K562 (cell line): ENCODE results near the gene ANXA4. TPM values are rescaled to one million over a fixed set of nuclear protein-coding genes. Genes with fewer than 3 reads are reported as not detected.

Source experiments
- ATAC-seq: fragments of 200-7000 bp; cut with Tn5 transposase; 3 replicates; pipeline ENCODE4 v1.9.1; 2020; ENCODE audit warnings: moderate library complexity
- BruUV-seq: library from RNA; stranded (reverse); fragments of 400-500 nt; replicated peaks from 2 replicates; lab custom pipeline; 2021; lab: Mats Ljungman, UMichigan
- CTCF ChIA-PET: fragments of 300-600 bp; formaldehyde crosslinking; extraction: SDS; loops from one replicate; lab custom pipeline; 2021; ENCODE audit warnings: low intra/inter-chr PET ratio; lab: Yijun Ruan, JAX
- POLR2A ChIA-PET: fragments of 300-600, 350-650 bp; sonication (Branson Sonifier 250); formaldehyde crosslinking; extraction: SDS; loops from one replicate; lab custom pipeline; 2021; ENCODE audit warnings: antibody characterized with exemption, inconsistent platforms; lab: Yijun Ruan, JAX
- DNase-seq, 4 experiments: peaks; one replicate each; pipeline versions ENCODE4 v3.0.0 to v3.0.0-alpha.2; 2011 to 2018; ENCODE audit warnings: low spot score in 3 of 4, mixed read lengths in 3 of 4; ENCODE audit errors: extremely low read depth in 1 of 4
- FAIRE-seq: peaks from 2 replicates; lab custom pipeline; 2011; peaks lifted over from hg19 to GRCh38; lab: Jason Lieb, UNC
- H2AFZ ChIP-seq: 2 replicates; pipeline ENCODE4 v1.6.0; 2011; ENCODE audit warnings: low read depth, low read length, control low read depth, inconsistent platforms
- H3K27ac ChIP-seq: fragments of 200-600 bp; 3 replicates; pipeline ENCODE4 v1.8.0; 2011; ENCODE audit warnings: low read depth, mild to moderate bottlenecking, control low read depth, inconsistent platforms, low read length, moderate library complexity, mixed read lengths; ENCODE audit errors: extremely low read depth
- H3K27me3 ChIP-seq, 2 experiments: fragments of 300-600 bp in 1 of 2; 2 replicates in 1 of 2; 3 replicates in 1 of 2; pipeline versions ENCODE4 v1.6.0 to v1.8.0; 2011; ENCODE audit warnings: inconsistent platforms in 2 of 2, low read length in 2 of 2, mild to moderate bottlenecking in 1 of 2, mixed read lengths in 1 of 2, moderate library complexity in 1 of 2; ENCODE audit not compliant: control insufficient read depth in 2 of 2, insufficient read depth in 2 of 2
- H3K36me3 ChIP-seq: fragments of 300-600 bp; 3 replicates; pipeline ENCODE4 v1.8.0; 2011; ENCODE audit warnings: mild to moderate bottlenecking, low read length, inconsistent platforms; ENCODE audit not compliant: control insufficient read depth, insufficient read depth
- H3K4me1 ChIP-seq, 2 experiments: fragments of 200-600 bp in 1 of 2; replicated peaks in 1 of 2; 2 replicates in 1 of 2; 3 replicates in 1 of 2; pipeline versions ENCODE4 v1.5.1 to v1.8.0; 2011; ENCODE audit warnings: inconsistent platforms in 2 of 2, low read length in 2 of 2, mild to moderate bottlenecking in 1 of 2, mixed read lengths in 1 of 2, moderate library complexity in 1 of 2; ENCODE audit not compliant: control insufficient read depth in 2 of 2, insufficient read depth in 2 of 2
- H3K4me2 ChIP-seq: 2 replicates; pipeline ENCODE4 v1.6.1; 2011; ENCODE audit warnings: low read length, control low read depth, inconsistent platforms, mixed read lengths; ENCODE audit not compliant: insufficient read depth
- H3K4me3 ChIP-seq: fragments of 200-600 bp; sonication (generic), shearing (Covaris generic); 2 replicates; pipeline ENCODE4 v1.5.1; 2016; ENCODE audit warnings: control low read depth, inconsistent platforms
- H3K79me2 ChIP-seq: fragments of 200-600 bp; 3 replicates; pipeline ENCODE4 v1.8.0; 2011; ENCODE audit warnings: low read length, inconsistent platforms; ENCODE audit not compliant: control insufficient read depth, insufficient read depth
- H3K9ac ChIP-seq, 2 experiments: 2 replicates each; pipeline versions ENCODE4 v1.6.0 to v1.6.1; 2011; ENCODE audit warnings: low read depth in 2 of 2, low read length in 2 of 2, control low read depth in 1 of 2, inconsistent platforms in 1 of 2, mild to moderate bottlenecking in 1 of 2, mixed read lengths in 1 of 2; ENCODE audit not compliant: insufficient read depth in 1 of 2
- H3K9me1 ChIP-seq: one replicate; pipeline ENCODE4 v1.6.0; 2011; ENCODE audit warnings: inconsistent platforms, mild to moderate bottlenecking, low read length, moderate library complexity; ENCODE audit not compliant: control insufficient read depth, insufficient read depth
- H3K9me3 ChIP-seq: replicated peaks from 2 replicates; pipeline ENCODE4 v1.5.1; 2011; ENCODE audit warnings: low read depth, low read length, inconsistent platforms; ENCODE audit not compliant: control insufficient read depth, insufficient read depth
- H4K20me1 ChIP-seq: replicated peaks from 2 replicates; pipeline ENCODE4 v1.6.1; 2011; ENCODE audit warnings: low read length, inconsistent platforms, mixed read lengths; ENCODE audit not compliant: control insufficient read depth, insufficient read depth
- CREM ChIP-seq: IDR thresholded peaks from 2 replicates; pipeline ENCODE4 v1.6.1; 2014; ENCODE audit warnings: antibody characterized with exemption, low read depth
- NFATC3 ChIP-seq: fragments of 450-650 bp; IDR thresholded peaks from 2 replicates; pipeline ENCODE4 v1.6.1; 2017; ENCODE audit warnings: mild to moderate bottlenecking
- RCOR1 ChIP-seq, 2 experiments: IDR thresholded peaks; 2 replicates each; pipeline ENCODE4 v1.6.1; 2012; ENCODE audit warnings: low read depth in 2 of 2, low read length in 2 of 2, borderline replicate concordance in 1 of 2, improper control_type of control experiment in 1 of 2
- THRAP3 ChIP-seq: fragments of 450-650 bp; IDR thresholded peaks from 2 replicates; pipeline ENCODE4 v1.6.1; 2016; ENCODE audit warnings: mild to moderate bottlenecking, inconsistent platforms, borderline replicate concordance
- WGBS: fragments of 100-300 bp; shearing (Covaris generic); methylation state at CpG from one replicate; pipeline ENCODE4 v1.1.6; 2016; ENCODE audit warnings: low coverage, mixed read lengths; ENCODE audit not compliant: insufficient coverage; ENCODE audit errors: missing lambda C conversion rate; 5-methylcytosine and 5-hydroxymethylcytosine counted together
- in situ Hi-C: fragments of 300-500 bp; cut with MboI; formaldehyde crosslinking; loops from 4 replicates; pipeline ENCODE4 v1.15.0; 2018; ENCODE audit warnings: inconsistent platforms, mixed read lengths
- intact Hi-C: fragments of 100-400 bp; cut with micrococcal nuclease; formaldehyde crosslinking; loops from 2 replicates; pipeline ENCODE4 v1.14.2; 2022
- polyA plus RNA-seq, 8 experiments: library from polyadenylated mRNA; depleted of rRNA in 4 of 8; stranded (reverse) in 5 of 8; unstranded in 3 of 8; fragments of >200 nt; fragmentation: Nextera tagmentation in 2 of 8; fragmentation: Illumina TruSeq in 1 of 8; extraction: Ambion mirVana in 2 of 8; extraction: Trizol in 1 of 8; gene quantifications; 2 replicates each; pipeline versions ENCODE4 v1.2.1 to v1.2.3, GENCODE V29; 2011 to 2014; ENCODE audit warnings: inconsistent platforms in 1 of 8, missing spikeins in 1 of 8
- total RNA-seq, 7 experiments: library from RNA; depleted of rRNA in 6 of 7; stranded (reverse); fragments of >200 nt in 6 of 7; fragmentation: Illumina TruSeq in 2 of 7; extraction: Trizol in 2 of 7; gene quantifications; 2 replicates each; pipeline versions ENCODE4 v1.2.1 to v1.2.3, GENCODE V29; 2011 to 2021; ENCODE audit warnings: low replicate concordance in 1 of 7

The ANXA4 gene
- total and polyA plus RNA-seq, 9 of the 15 experiments (the other 6 are each of a cell fraction or from before 2014, with no cell fraction given): 3.4 to 13.6 (median 11.6) TPM

GRCh38 chr2:69714539-69715220, 27.3 kb upstream of the ANXA4 start (continued):
- peak in 1 of 2 experiments; percentile 23; a peak in 1 of 4 replicates for TF ChIP-seq RCOR1 (IDR thresholded peaks at IDR 0.05; ENCODE audit: borderline replicate concordance in 1 of 2, low read depth in 2 of 2, low read length in 2 of 2)
- TF ChIP-seq CREM: peak; percentile 45
- TF ChIP-seq THRAP3: peak; percentile 78; the same call in 1 of the 2 replicates

- Histone ChIP-seq H3K9me3 (no peaks in the 10 kb centered on the region), H3K9me1 (no peaks in the 10 kb centered on the region), H3K4me1 (peaks cover 0 to 8% of the 10 kb centered on the region in 2 experiments; a peak in 2 of 5 replicates), H3K9ac (no peak overlapping the region), H4K20me1 (no peaks in the 10 kb centered on the region), H3K27ac (no peak overlapping the region), H3K27me3 (no peaks in the 10 kb centered on the region), H3K4me2 (0 out of 2 replicates have a peak overlapping the region, but pooled peaks have one; percentile 27), H3K4me3 (no peak overlapping the region), H3K79me2 (no peaks in the 10 kb centered on the region), H3K36me3 (no peaks in the 10 kb centered on the region), H2AFZ (no peak overlapping the region)
- no peak for TF ChIP-seq NFATC3
- intact Hi-C loops: loop anchor here (2.0 to 10.0 kb wide), 2 partner anchors 73 to 691 kb away; partner anchors contain the start of gene AAK1
- FAIRE-seq (no peak), ATAC-seq (no peak), DNase-seq (no peak)
- BruUV-seq: no TSS peak
- 50% methylated on average over 1 of the region's 1 CpG for WGBS
- in situ Hi-C loops: loop anchor here (25.0 kb wide), 1 partner anchor 679 kb away; no protein-coding TSS in a partner anchor
- ChIA-PET CTCF (interaction anchor here (0.6 to 3.2 kb wide), 2 partner anchors 156 to 725 kb away, joined by 3 to 33 read pairs; no protein-coding TSS in a partner anchor), POLR2A (interaction anchor here (0.8 to 1.2 kb wide), 3 partner anchors 9 to 71 kb away, joined by 3 to 4 read pairs (median 3); no protein-coding TSS in a partner anchor)
Measured at GRCh38 chr2:69715964-69716363, 26.0 kb upstream of the ANXA4 start.
